Raji (cell line): ENCODE results near the gene FMN1.

ENCODE experiments used
- POLR2A ChIP-seq: IDR thresholded peaks from 2 replicates; pipeline ENCODE4 v1.6.1; 2011; ENCODE audit warnings: low read depth, low read length, control low read depth; ENCODE audit not compliant: insufficient read depth

The FMN1 gene

DNA sequence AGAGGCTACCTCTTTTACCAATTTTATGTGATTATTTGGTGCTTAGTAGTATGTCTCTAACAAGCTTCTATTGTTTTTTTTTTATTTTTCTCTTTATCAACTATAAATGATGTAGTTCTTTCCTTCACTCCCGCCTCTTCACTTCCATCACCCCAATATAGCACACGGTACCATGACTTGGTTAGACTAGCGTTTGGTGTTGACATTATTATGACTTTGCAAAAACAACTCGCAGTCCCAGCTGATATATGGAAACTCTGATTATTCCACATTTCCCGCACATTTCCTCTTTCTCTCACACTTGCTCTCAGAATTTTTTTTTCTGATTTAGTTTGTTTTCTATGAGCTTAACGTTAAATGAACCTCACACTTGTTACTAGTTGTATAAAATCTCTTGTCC lies 314.5 kb downstream of the FMN1 start:
- no peak for TF ChIP-seq POLR2A

DNA sequence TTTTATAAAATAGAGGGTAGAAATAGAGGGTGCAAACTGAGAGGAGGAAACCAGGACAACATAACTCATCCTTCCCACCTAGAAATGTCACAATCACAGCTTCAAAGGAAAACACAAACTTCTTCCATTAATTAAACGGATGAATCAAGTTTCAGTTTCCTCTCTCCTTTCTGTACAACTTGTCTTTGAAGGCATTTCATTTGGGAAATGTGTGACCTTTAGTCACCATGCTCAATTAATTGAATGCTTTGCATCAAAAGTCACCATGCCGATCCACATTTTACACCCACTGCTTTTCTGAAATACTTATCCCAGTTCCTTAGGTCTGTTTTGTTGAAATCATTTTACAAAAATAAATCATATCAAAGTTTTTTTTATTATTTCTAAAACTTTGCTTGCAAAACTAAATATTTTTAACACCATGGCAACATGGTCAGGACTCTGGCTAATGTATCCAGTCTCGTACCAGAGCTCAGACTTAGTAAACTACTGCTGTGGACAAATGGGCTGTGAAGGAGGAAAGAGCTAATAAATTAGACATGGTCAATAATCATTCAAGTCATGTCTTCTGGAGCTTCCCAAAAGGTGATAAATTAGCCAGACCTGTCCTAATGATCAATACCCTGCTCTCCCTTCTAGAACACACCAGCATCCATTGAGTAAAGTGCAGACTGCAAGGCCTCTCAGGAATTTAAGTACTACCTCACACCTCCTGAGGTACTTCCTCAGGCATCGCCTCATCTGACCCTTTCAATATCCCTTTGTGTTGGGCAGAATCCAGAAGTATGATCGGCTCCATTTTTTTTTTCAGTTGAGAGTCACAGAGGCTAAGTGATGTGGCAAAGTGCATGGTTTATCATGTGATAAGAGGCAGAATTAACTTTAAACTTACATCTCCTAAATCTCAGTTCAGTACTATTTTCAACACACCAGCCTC lies 315.4 kb downstream of the FMN1 start:
- TF ChIP-seq POLR2A, result no peak

DNA sequence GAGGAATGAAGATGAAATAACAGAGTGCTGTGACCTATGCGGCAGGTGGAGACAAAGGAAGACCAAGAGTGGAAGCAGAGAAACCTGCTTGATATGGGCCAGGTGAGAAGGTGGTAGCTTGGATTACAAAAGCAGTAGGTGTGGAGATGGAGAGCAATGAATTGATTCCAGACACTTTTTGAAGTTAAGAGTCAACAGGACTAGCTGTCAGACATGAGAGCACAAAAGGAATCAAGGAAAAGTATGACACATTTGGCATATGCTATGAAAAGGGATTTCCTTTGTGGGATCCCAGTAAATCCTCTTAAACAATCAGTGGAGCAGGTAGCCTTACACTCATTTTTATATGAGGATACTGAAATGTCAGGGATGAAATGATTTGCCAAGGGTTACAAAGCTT lies 316.2 kb downstream of the FMN1 start:
- TF ChIP-seq POLR2A, result no peak

DNA sequence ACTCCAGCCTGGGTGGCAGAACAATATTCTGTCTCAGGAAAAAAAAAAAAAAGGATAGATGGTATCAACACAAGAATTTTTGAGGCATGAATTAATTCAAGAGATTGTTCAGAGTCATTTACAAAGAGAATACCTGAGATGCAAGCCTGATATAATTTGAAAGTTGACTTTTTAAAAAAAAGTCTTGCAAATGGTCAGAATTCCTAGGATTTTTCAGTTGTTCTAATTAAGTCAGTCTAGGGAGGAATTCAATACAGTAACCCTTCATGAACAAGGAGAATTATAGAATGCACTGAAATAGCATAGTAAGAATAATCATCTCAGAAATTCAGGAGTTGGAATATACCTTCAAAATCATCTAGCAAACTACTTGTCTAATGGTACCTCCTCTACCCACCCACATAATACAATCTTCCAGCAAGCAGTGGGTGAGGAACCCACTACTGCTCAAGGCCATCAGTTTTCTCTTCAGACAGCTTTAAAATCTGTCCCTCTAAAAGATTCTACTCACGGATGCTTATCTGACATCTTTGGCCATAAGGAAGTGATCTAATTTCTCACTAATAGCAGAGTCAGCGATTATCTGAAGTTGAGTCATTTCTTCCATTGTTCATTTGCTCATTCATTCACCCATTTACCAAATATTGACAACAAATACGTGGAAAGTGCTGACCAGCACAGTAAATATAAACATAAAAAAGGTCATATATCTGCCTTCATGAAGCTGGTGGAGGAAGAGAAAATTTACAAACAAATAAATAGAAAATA lies 317.1 kb downstream of the FMN1 start:
- no peak for TF ChIP-seq POLR2A

DNA sequence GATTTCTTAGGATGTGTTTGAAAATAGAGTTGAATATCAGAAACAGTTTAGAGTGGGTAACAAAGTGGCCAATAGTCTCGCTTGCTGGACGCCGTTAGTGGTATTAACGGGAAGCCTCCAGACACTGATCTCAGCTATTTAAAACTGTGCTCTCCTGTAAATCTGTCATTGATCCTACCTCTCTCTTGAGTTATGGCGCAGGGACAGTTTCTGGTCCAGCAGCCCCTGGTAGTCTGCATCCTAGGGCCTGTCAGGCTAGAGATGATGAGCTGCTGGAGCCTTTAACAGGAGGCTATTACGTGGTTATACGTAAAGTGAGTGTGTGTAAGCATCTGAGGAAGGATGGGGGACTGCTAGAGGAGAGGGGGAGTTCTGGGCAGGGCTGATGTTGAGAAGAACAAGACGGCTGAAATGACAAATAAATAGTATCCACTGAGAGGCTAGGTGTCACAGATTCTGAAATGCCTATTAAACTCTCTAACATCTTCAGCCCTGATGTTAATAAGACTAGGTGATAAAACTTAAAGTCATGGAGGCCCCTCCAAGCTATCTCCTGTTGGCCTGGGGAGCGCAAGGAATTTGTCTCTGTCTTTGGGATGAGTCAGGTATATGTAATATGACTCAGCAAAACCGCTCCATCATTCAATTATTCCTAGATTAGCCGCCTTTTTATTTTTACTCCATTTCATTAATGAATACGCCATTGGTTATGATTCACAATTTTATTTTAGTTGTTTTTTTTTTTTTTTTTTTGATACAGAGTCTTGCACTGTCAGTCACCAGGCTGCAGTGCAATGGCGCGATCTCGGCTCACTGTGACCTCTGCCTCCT lies 321.0 kb downstream of the FMN1 start:
- no peak for TF ChIP-seq POLR2A

DNA sequence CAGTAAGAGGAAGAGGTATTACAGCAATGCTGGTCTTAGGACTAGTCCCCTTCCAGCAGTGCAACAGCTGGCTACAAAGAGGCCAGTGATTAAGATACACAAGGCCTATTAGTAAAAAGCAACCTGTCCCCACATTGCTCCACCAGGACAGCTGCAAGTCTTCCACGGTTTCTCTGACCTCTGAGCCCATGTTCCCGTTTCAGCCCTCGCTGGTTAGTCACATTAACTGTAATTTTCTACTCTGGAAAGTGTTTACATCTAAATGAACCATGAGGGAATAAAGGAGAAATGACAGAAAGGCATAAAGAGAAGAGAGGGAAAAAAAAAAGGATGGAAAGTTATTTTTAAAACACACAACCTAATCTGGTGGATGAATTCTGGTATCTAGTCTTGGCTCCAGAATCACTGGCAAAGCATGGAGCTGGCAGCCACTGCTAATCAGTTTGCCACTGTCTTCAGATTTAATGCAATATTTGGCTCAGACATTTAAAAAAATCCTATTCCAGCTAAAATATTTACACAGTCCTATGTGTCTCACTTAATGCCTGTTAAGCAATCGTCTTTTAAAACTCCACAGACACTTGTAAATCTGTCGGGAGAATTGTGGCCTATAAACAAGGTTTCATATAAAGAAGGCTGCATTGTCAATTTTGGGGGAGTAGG lies 321.8 kb downstream of the FMN1 start:
- no peak for TF ChIP-seq POLR2A

DNA sequence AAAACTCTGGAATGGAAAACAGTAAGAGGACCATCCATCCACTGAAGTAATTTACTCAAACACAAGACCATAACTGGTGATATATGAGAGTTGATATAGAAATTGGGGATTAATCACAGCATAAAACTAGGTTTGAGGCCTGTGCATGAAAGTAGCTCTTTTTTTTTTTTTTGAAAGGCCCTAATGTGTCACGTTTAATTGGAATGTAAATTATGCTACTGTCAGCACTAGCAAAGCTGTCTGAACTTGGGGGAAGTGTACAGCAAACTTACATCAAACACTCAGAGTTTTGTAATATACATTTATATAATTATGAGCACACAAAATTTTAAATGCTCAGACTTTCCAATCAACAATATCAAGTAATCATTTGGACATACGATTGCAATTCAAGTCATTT lies 322.6 kb downstream of the FMN1 start:
- TF ChIP-seq POLR2A, result no peak

DNA sequence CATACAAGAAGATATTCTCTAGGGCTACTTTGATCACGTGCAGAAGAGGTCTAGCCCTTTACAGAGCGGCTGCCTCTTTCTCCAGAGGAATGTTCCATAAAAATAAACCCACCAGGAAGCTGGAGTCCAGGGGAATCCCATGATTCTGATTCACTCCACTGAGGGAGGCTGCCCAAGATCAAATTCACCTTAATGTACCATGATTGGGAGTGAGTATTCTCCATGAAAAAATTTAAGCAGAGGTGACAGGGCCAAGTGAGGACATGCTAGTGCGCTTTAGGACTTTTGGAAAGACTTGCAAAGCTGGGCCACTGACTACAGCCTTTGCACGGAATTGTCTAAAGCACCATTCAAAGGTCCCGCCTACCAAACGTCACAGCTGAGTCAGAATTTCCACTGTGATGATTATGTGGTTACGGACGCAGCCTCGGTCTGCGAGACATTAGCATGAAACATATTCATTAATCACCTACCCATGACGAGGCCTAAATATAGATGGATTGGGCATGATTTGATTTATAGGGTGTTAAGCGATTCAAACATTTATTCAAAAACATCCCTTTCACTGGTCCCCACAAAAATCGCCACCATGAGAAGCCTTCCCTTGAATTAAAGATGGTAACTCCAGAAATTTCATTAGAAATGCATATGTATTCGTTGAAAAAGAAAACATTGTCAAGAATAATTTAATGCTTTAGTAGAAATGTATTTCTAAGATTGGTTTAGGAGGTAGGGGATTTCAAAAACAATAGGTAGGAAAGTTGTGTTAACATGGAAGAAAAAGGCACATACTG lies 324.1 kb downstream of the FMN1 start:
- no peak for TF ChIP-seq POLR2A

DNA sequence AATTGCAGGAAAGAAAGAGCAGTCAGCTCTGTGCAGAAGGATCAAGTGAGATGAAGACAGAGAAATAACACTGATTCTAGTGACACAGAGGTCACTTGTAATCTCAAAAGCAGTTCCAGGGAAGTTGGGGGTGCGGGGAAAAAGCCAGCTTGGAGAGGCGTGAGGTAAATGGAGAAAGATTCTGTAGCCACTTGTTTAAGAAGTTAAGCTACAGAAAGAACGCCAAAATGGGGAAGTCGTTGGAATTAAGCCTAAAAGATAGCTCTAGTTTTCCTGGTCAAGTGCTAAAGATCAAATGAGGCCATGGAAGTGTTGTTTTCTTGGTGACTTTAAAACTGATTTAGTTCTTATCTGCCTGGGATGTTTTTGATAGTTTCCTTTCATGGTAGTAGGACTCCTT lies 324.7 kb downstream of the FMN1 start:
- TF ChIP-seq POLR2A, result no peak

DNA sequence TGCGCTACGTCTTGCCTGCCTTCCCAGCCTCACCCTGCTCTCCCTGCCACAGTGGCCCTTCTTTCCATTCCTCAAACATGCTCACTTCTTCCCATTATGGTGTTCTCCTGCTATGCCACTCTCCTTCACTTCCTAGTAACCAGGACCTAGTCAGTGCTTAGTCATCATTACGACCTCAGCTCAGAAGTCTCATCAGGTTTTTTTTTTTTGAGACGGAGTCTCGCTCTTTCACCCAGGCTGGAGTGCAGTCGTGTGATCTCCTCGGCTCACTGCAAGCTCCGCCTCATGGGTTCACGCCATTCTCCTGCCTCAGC lies 327.2 kb downstream of the FMN1 start:
- no peak for TF ChIP-seq POLR2A

DNA sequence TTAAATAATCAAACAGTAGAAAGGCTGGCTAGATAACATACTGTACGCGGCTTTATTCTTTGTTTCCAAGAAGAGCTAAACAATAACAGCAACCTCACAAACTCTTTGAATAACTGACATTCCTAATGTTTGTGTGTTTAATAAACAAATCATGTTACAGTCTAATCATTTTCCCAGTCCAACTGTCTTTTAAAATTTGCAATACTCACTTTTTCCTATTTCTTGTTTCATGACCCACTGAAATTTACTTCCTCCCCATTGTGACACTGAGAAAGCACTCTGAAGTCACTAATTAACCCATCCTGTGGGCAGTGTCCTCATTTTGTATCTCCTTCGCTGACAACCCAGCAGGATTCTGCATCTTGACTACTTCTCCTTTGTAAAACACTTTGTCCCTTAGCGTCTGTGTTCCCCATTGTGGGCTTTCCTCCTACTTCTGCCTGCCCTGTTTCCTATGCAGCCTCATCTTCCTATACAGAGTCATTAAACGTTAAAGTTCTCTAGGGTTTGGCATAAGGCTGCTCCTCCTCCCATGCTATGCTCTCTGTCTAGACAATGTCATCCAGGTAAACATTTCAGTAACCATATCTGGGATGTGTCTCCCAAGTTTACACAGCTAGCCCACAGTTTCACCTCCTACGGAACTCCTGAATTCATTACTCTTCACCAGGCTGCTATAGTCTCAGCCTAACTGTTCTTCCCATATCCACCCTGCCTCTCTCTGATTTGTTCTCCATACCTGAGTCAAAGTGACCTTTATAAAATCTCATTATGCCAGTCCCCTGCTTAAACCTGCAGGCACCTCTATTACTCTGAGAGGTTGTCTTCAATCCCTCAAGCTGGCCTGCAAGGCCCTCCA lies 327.8 kb downstream of the FMN1 start:
- no peak for TF ChIP-seq POLR2A

DNA sequence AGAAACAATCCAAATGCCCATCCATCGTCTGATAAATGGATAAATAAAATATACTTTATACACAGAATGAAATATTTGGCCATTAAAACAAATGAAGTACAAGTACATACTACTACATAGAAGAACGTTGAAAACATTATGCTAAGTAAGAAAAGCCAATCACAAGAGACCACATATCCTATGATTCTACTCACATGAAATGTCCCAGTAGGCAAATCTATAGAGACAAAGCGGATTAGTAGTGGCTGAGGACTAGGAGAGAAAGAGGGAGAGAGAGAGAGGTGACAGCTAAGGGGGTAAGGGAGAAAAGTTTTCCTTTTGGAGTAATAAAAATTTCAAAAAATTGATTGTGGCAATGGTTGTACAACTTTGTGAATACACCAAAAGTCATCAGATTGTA lies 329.7 kb downstream of the FMN1 start:
- no peak for TF ChIP-seq POLR2A

DNA sequence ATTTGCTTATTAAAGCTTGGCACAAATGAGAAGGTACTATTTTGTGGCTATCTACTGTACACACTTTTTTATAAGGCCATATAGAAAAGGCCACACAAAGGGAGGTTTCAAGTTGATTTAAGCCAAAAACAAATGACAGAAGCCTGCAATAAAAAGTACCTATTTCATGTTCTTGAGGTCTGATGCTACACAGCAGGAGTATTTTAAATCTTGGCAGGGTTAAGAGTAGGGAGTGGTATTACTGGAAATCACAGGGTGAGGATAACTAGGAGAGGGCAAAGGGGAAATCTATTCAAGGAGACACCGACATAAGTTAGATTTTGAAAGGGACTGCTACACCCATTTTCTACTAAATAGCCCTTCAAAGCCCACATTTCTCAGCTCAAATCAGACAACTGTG lies 330.5 kb downstream of the FMN1 start:
- TF ChIP-seq POLR2A, result no peak
